MCF 10A (cell line): ENCODE data around the gene LRRC7. TPM values are rescaled to one million over a fixed set of nuclear protein-coding genes. Genes with fewer than 3 reads are reported as not detected.
A peak's percentile ranks its signal among the peaks of the same experiment; 100 is the strongest.

Experiments used
- BruUV-seq: library from RNA; stranded (reverse); fragments of 400-500 nt; replicated peaks from 2 replicates; lab custom pipeline; 2021; lab: Mats Ljungman, UMichigan
- CTCF ChIA-PET: fragments of 300-600 bp; sonication (Branson Sonifier 250); formaldehyde crosslinking; extraction: SDS; loops from one replicate; lab custom pipeline; 2021; ENCODE audit warnings: antibody characterized with exemption, inconsistent platforms; lab: Yijun Ruan, JAX
- POLR2A ChIA-PET: fragments of 300-600, 350-650 bp; sonication (Branson Sonifier 250); formaldehyde crosslinking; extraction: SDS; loops from one replicate; lab custom pipeline; 2020; ENCODE audit warnings: antibody characterized with exemption, inconsistent platforms; lab: Yijun Ruan, JAX
- DNase-seq: peaks from one replicate; pipeline ENCODE4 v3.0.0-alpha.2; 2018; ENCODE audit not compliant: unreplicated experiment
- H3K27ac Mint-ChIP-seq: one replicate; pipeline ENCODE4 v1.8.0; 2022; ENCODE audit warnings: mild to moderate bottlenecking, low read depth, mixed read lengths; ENCODE audit not compliant: unreplicated experiment
- H3K27me3 Mint-ChIP-seq: one replicate; pipeline ENCODE4 v1.8.0; 2022; ENCODE audit warnings: mixed read lengths; ENCODE audit not compliant: insufficient read depth, unreplicated experiment
- H3K36me3 Mint-ChIP-seq: one replicate; pipeline ENCODE4 v1.8.0; 2022; ENCODE audit warnings: mild to moderate bottlenecking, moderate library complexity, mixed read lengths; ENCODE audit not compliant: insufficient read depth, unreplicated experiment
- H3K4me1 Mint-ChIP-seq: one replicate; pipeline ENCODE4 v1.8.0; 2022; ENCODE audit warnings: mixed read lengths; ENCODE audit not compliant: insufficient read depth, unreplicated experiment
- H3K4me3 Mint-ChIP-seq: one replicate; pipeline ENCODE4 v1.8.0; 2022; ENCODE audit warnings: mild to moderate bottlenecking, moderate library complexity, mixed read lengths; ENCODE audit not compliant: unreplicated experiment
- H3K9me3 Mint-ChIP-seq: one replicate; pipeline ENCODE4 v1.8.0; 2022; ENCODE audit warnings: mixed read lengths; ENCODE audit not compliant: unreplicated experiment
- CTCF ChIP-seq: fragments of 200-600 bp; IDR thresholded peaks from one replicate; pipeline ENCODE4 v1.8.0; 2022; ENCODE audit warnings: antibody characterized with exemption, mild to moderate bottlenecking; ENCODE audit not compliant: unreplicated experiment
- intact Hi-C: fragments of 100-400 bp; cut with micrococcal nuclease; formaldehyde crosslinking; loops from 2 replicates; pipeline ENCODE4 v1.14.1; 2022
- total RNA-seq: library from RNA; stranded (reverse); gene quantifications from 2 replicates; pipeline ENCODE4 v1.2.3, GENCODE V29; 2022

The LRRC7 gene
- total RNA-seq, 1 experiment from 2014 or later: not detected

- Mint-ChIP-seq H3K4me3 (no peak overlapping the region), H3K27ac (no peak overlapping the region), H3K27me3 (peaks cover 13% of the 10 kb centered on the region), H3K4me1 (peaks cover 8% of the 10 kb centered on the region), H3K9me3 (no peaks in the 10 kb centered on the region), H3K36me3 (no peaks in the 10 kb centered on the region)
- no TSS peak for BruUV-seq
- POLR2A ChIA-PET: interaction anchor here (0.6 kb wide), 1 partner anchor 32 kb away, joined by 4 read pairs; no protein-coding TSS in a partner anchor
- peak; percentile 74 for DNase-seq
- CTCF ChIA-PET: no interaction called here
- intact Hi-C loops: no loop called here
- no peak for TF ChIP-seq CTCF
Observed at GRCh38 chr1:69911301-69911801, 343.6 kb downstream of the LRRC7 start.

- Mint-ChIP-seq H3K27me3 (peaks cover 13% of the 10 kb centered on the region), H3K4me1 (peaks cover 8% of the 10 kb centered on the region), H3K27ac (no peak overlapping the region), H3K4me3 (no peak overlapping the region), H3K36me3 (no peaks in the 10 kb centered on the region), H3K9me3 (no peaks in the 10 kb centered on the region)
- POLR2A ChIA-PET: no interaction called here
- TF ChIP-seq CTCF: no peak
- DNase-seq: no peak
- no TSS peak for BruUV-seq
- CTCF ChIA-PET: no interaction called here
- intact Hi-C loops: no loop called here
Observed at GRCh38 chr1:69913977-69914376, 346.3 kb downstream of the LRRC7 start.

- POLR2A ChIA-PET: no interaction called here
- H3K36me3 Mint-ChIP-seq: no peaks in the 10 kb centered on the region
- H3K27me3 Mint-ChIP-seq: peaks cover 3% of the 10 kb centered on the region
- H3K4me1 Mint-ChIP-seq: peaks cover 8% of the 10 kb centered on the region
- no peak overlapping the region for H3K4me3 Mint-ChIP-seq
- no peak for TF ChIP-seq CTCF
- BruUV-seq: no TSS peak
- no peak for DNase-seq
- H3K9me3 Mint-ChIP-seq: no peaks in the 10 kb centered on the region
- H3K27ac Mint-ChIP-seq: no peak overlapping the region
- intact Hi-C loops: no loop called here
- CTCF ChIA-PET: no interaction called here
Observed at GRCh38 chr1:69914976-69915765, 347.4 kb downstream of the LRRC7 start.

GRCh38 chr1:69919129-69919921 is 351.6 kb downstream of the LRRC7 start:
- TF ChIP-seq CTCF: no peak
- no TSS peak for BruUV-seq
- POLR2A ChIA-PET: no interaction called here
- no peak overlapping the region for H3K27ac Mint-ChIP-seq
- H3K36me3 Mint-ChIP-seq: no peaks in the 10 kb centered on the region
- intact Hi-C loops: no loop called here
- no peak overlapping the region for H3K4me3 Mint-ChIP-seq
- H3K27me3 Mint-ChIP-seq: no peaks in the 10 kb centered on the region
- DNase-seq: no peak
- peaks cover 7% of the 10 kb centered on the region for H3K9me3 Mint-ChIP-seq
- CTCF ChIA-PET: interaction anchor here (0.6 kb wide), 1 partner anchor 979 kb away, joined by 3 read pairs; no protein-coding TSS in a partner anchor
- no peaks in the 10 kb centered on the region for H3K4me1 Mint-ChIP-seq
